K562 (cell line): ENCODE results near the gene ADGRB2. TPM values are rescaled to one million over a fixed set of nuclear protein-coding genes. Genes with fewer than 3 reads are reported as not detected.

Experiments
- ATAC-seq: fragments of 200-7000 bp; cut with Tn5 transposase; 3 replicates; pipeline ENCODE4 v1.9.1; 2020; ENCODE audit warnings: moderate library complexity
- BruUV-seq: library from RNA; stranded (reverse); fragments of 400-500 nt; replicated peaks from 2 replicates; lab custom pipeline; 2021; lab: Mats Ljungman, UMichigan
- CTCF ChIA-PET: fragments of 300-600 bp; formaldehyde crosslinking; extraction: SDS; loops from one replicate; lab custom pipeline; 2021; ENCODE audit warnings: low intra/inter-chr PET ratio; lab: Yijun Ruan, JAX
- POLR2A ChIA-PET: fragments of 300-600, 350-650 bp; sonication (Branson Sonifier 250); formaldehyde crosslinking; extraction: SDS; loops from one replicate; lab custom pipeline; 2021; ENCODE audit warnings: antibody characterized with exemption, inconsistent platforms; lab: Yijun Ruan, JAX
- DNase-seq, 4 experiments: peaks; one replicate each; pipeline versions ENCODE4 v3.0.0 to v3.0.0-alpha.2; 2011 to 2018; ENCODE audit warnings: low spot score in 3 of 4, mixed read lengths in 3 of 4; ENCODE audit errors: extremely low read depth in 1 of 4
- FAIRE-seq: peaks from 2 replicates; lab custom pipeline; 2011; peaks lifted over from hg19 to GRCh38; lab: Jason Lieb, UNC
- H2AFZ ChIP-seq: 2 replicates; pipeline ENCODE4 v1.6.0; 2011; ENCODE audit warnings: low read depth, low read length, control low read depth, inconsistent platforms
- H3K27ac ChIP-seq: fragments of 200-600 bp; 3 replicates; pipeline ENCODE4 v1.8.0; 2011; ENCODE audit warnings: low read depth, mild to moderate bottlenecking, control low read depth, inconsistent platforms, low read length, moderate library complexity, mixed read lengths; ENCODE audit errors: extremely low read depth
- H3K27me3 ChIP-seq, 2 experiments: fragments of 300-600 bp in 1 of 2; 2 replicates in 1 of 2; 3 replicates in 1 of 2; pipeline versions ENCODE4 v1.6.0 to v1.8.0; 2011; ENCODE audit warnings: inconsistent platforms in 2 of 2, low read length in 2 of 2, mild to moderate bottlenecking in 1 of 2, mixed read lengths in 1 of 2, moderate library complexity in 1 of 2; ENCODE audit not compliant: control insufficient read depth in 2 of 2, insufficient read depth in 2 of 2
- H3K36me3 ChIP-seq: fragments of 300-600 bp; 3 replicates; pipeline ENCODE4 v1.8.0; 2011; ENCODE audit warnings: mild to moderate bottlenecking, low read length, inconsistent platforms; ENCODE audit not compliant: control insufficient read depth, insufficient read depth
- H3K4me1 ChIP-seq, 2 experiments: fragments of 200-600 bp in 1 of 2; replicated peaks in 1 of 2; 2 replicates in 1 of 2; 3 replicates in 1 of 2; pipeline versions ENCODE4 v1.5.1 to v1.8.0; 2011; ENCODE audit warnings: inconsistent platforms in 2 of 2, low read length in 2 of 2, mild to moderate bottlenecking in 1 of 2, mixed read lengths in 1 of 2, moderate library complexity in 1 of 2; ENCODE audit not compliant: control insufficient read depth in 2 of 2, insufficient read depth in 2 of 2
- H3K4me2 ChIP-seq: 2 replicates; pipeline ENCODE4 v1.6.1; 2011; ENCODE audit warnings: low read length, control low read depth, inconsistent platforms, mixed read lengths; ENCODE audit not compliant: insufficient read depth
- H3K4me3 ChIP-seq: fragments of 200-600 bp; sonication (generic), shearing (Covaris generic); 2 replicates; pipeline ENCODE4 v1.5.1; 2016; ENCODE audit warnings: control low read depth, inconsistent platforms
- H3K79me2 ChIP-seq: fragments of 200-600 bp; 3 replicates; pipeline ENCODE4 v1.8.0; 2011; ENCODE audit warnings: low read length, inconsistent platforms; ENCODE audit not compliant: control insufficient read depth, insufficient read depth
- H3K9ac ChIP-seq, 2 experiments: 2 replicates each; pipeline versions ENCODE4 v1.6.0 to v1.6.1; 2011; ENCODE audit warnings: low read depth in 2 of 2, low read length in 2 of 2, control low read depth in 1 of 2, inconsistent platforms in 1 of 2, mild to moderate bottlenecking in 1 of 2, mixed read lengths in 1 of 2; ENCODE audit not compliant: insufficient read depth in 1 of 2
- H3K9me1 ChIP-seq: one replicate; pipeline ENCODE4 v1.6.0; 2011; ENCODE audit warnings: inconsistent platforms, mild to moderate bottlenecking, low read length, moderate library complexity; ENCODE audit not compliant: control insufficient read depth, insufficient read depth
- H3K9me3 ChIP-seq: replicated peaks from 2 replicates; pipeline ENCODE4 v1.5.1; 2011; ENCODE audit warnings: low read depth, low read length, inconsistent platforms; ENCODE audit not compliant: control insufficient read depth, insufficient read depth
- H4K20me1 ChIP-seq: replicated peaks from 2 replicates; pipeline ENCODE4 v1.6.1; 2011; ENCODE audit warnings: low read length, inconsistent platforms, mixed read lengths; ENCODE audit not compliant: control insufficient read depth, insufficient read depth
- BRD4 ChIP-seq: fragments of 200-600 bp; sonication (generic); IDR thresholded peaks from 2 replicates; pipeline ENCODE4 v1.6.1; 2017; ENCODE audit warnings: inconsistent platforms
- GATAD2B ChIP-seq: fragments of 450-650 bp; IDR thresholded peaks from 2 replicates; pipeline ENCODE4 v1.6.1; 2017; ENCODE audit warnings: mild to moderate bottlenecking, borderline replicate concordance
- JUNB ChIP-seq: fragments of 450-650 bp; formaldehyde crosslinking; conservative IDR thresholded peaks from 2 replicates; pipeline ENCODE4 v1.4.0; 2020; ENCODE audit warnings: mild to moderate bottlenecking
- MTF1 ChIP-seq: fragments of 250-450 bp; sonication (Bioruptor Pico); IDR thresholded peaks from 2 replicates; pipeline ENCODE4 v1.9.0; 2021; ENCODE audit warnings: moderate library complexity, mild to moderate bottlenecking, inconsistent platforms, borderline replicate concordance
- NFE2L1 ChIP-seq: fragments of 450-650 bp; IDR thresholded peaks from 2 replicates; pipeline ENCODE4 v1.6.1; 2016; ENCODE audit warnings: missing genetic modification characterization, low read depth, mild to moderate bottlenecking, missing compliant biosample characterization, moderate library complexity, borderline replicate concordance
- NFIC ChIP-seq: fragments of 450-650 bp; IDR thresholded peaks from 2 replicates; pipeline ENCODE4 v1.6.1; 2017; ENCODE audit warnings: mild to moderate bottlenecking, inconsistent platforms
- PURB ChIP-seq: sonication (generic); formaldehyde crosslinking; IDR thresholded peaks from 2 replicates; pipeline ENCODE4 v1.9.0; 2021; ENCODE audit warnings: low read depth, mild to moderate bottlenecking, missing genetic modification reagents
- RFX1 ChIP-seq: fragments of 450-650 bp; IDR thresholded peaks from 2 replicates; pipeline ENCODE4 v1.6.1; 2016; ENCODE audit warnings: mild to moderate bottlenecking, moderate library complexity
- TAF7 ChIP-seq: fragments of 450-650 bp; IDR thresholded peaks from 2 replicates; pipeline ENCODE4 v1.6.1; 2016; ENCODE audit warnings: missing genetic modification characterization, missing compliant biosample characterization
- TFE3 ChIP-seq: fragments of 450-650 bp; formaldehyde crosslinking; IDR thresholded peaks from 2 replicates; pipeline ENCODE4 v1.4.0; 2020; ENCODE audit warnings: mild to moderate bottlenecking, mixed read lengths
- THAP7 ChIP-seq: fragments of 250-450 bp; sonication (Bioruptor Pico); IDR thresholded peaks from 2 replicates; pipeline ENCODE4 v1.5.0; 2021
- ZSCAN29 ChIP-seq: fragments of 450-650 bp; IDR thresholded peaks from 2 replicates; pipeline ENCODE4 v1.6.1; 2017
- WGBS: fragments of 100-300 bp; shearing (Covaris generic); methylation state at CpG from one replicate; pipeline ENCODE4 v1.1.6; 2016; ENCODE audit warnings: low coverage, mixed read lengths; ENCODE audit not compliant: insufficient coverage; ENCODE audit errors: missing lambda C conversion rate; 5-methylcytosine and 5-hydroxymethylcytosine counted together
- in situ Hi-C: fragments of 300-500 bp; cut with MboI; formaldehyde crosslinking; loops from 4 replicates; pipeline ENCODE4 v1.15.0; 2018; ENCODE audit warnings: inconsistent platforms, mixed read lengths
- intact Hi-C: fragments of 100-400 bp; cut with micrococcal nuclease; formaldehyde crosslinking; loops from 2 replicates; pipeline ENCODE4 v1.14.2; 2022
- polyA plus RNA-seq, 8 experiments: library from polyadenylated mRNA; depleted of rRNA in 4 of 8; stranded (reverse) in 5 of 8; unstranded in 3 of 8; fragments of >200 nt; fragmentation: Nextera tagmentation in 2 of 8; fragmentation: Illumina TruSeq in 1 of 8; extraction: Ambion mirVana in 2 of 8; extraction: Trizol in 1 of 8; gene quantifications; 2 replicates each; pipeline versions ENCODE4 v1.2.1 to v1.2.3, GENCODE V29; 2011 to 2014; ENCODE audit warnings: inconsistent platforms in 1 of 8, missing spikeins in 1 of 8
- total RNA-seq, 7 experiments: library from RNA; depleted of rRNA in 6 of 7; stranded (reverse); fragments of >200 nt in 6 of 7; fragmentation: Illumina TruSeq in 2 of 7; extraction: Trizol in 2 of 7; gene quantifications; 2 replicates each; pipeline versions ENCODE4 v1.2.1 to v1.2.3, GENCODE V29; 2011 to 2021; ENCODE audit warnings: low replicate concordance in 1 of 7

Gene ADGRB2
- total and polyA plus RNA-seq, 9 of the 15 experiments (the other 6 are each of a cell fraction or from before 2014, with no cell fraction given) = 0.04 to 0.23 (median 0.20) TPM; not detected in 2

DNA sequence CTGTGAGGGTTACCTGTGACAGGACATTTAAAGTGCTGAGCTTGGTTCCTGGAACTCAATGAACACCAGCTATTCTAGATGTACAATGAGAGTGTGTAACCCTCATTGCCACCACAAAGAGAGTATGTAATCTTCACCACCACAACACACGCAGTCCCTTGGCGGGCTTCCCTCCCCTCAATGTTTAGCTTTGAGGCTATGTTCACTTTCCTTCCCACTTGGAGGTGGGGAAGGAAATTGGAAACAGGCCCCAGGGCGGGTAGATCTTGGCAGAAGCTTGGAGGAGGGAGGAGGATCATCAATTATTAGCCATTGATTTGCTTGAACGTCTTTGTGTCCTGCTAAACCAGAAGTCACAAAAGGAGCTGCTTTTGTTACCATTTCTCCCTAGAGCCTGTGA lies 52.1 kb downstream of the ADGRB2 start:
- Histone ChIP-seq H3K36me3 (no peaks in the 10 kb centered on the region), H3K4me2 (no peak overlapping the region)
- TF ChIP-seq TAF7 (tag) (no peak), NFE2L1 (tag) (no peak), PURB (CRISPR knock-in tag) (no peak), GATAD2B (no peak), JUNB (CRISPR knock-in tag) (no peak), ZSCAN29 (no peak), NFIC (no peak), MTF1 (CRISPR knock-in tag) (no peak), BRD4 (no peak), TFE3 (CRISPR knock-in tag) (no peak), RFX1 (no peak), THAP7 (CRISPR knock-in tag) (no peak)
- TF ChIP-seq, all 486 proteins: peak for 0
- intact Hi-C loops (loop anchor here (5.0 kb wide), 1 partner anchor 35 kb away; no protein-coding TSS in a partner anchor), in situ Hi-C loops (no loop called here)
- peaks cover 17 to 27% of the 10 kb centered on the region in 2 experiments; a peak in 4 of 5 replicates for H3K4me1 ChIP-seq
- H3K4me3 ChIP-seq = no peak overlapping the region
- 4% methylated on average over 4 of the region's 4 CpGs for WGBS
- no peak overlapping the region for H2AFZ ChIP-seq
- H3K27me3 ChIP-seq = peaks cover 8 to 37% of the 10 kb centered on the region in 2 experiments
- no peak overlapping the region for H3K9ac ChIP-seq
- H3K27ac ChIP-seq = no peak overlapping the region
- H3K79me2 ChIP-seq = no peaks in the 10 kb centered on the region
- CTCF ChIA-PET = no interaction called here
- no TSS peak for BruUV-seq
- FAIRE-seq (no peak), DNase-seq (no peak), ATAC-seq (no peak)
- POLR2A ChIA-PET = interaction anchor here (0.9 to 1.6 kb wide), 2 partner anchors 9 to 11 kb away, joined by 4 to 8 read pairs; no protein-coding TSS in a partner anchor
- no peaks in the 10 kb centered on the region for H3K9me3 ChIP-seq
- H3K9me1 ChIP-seq = no peaks in the 10 kb centered on the region
- peaks cover 7% of the 10 kb centered on the region; the same call in 1 of the 2 replicates for H4K20me1 ChIP-seq
